ENCODE data around the gene SLC18A3.

GRCh38 chr10:49615721-49616120 is 5.6 kb downstream of the SLC18A3 start:
- TF ChIP-seq POLR2A (IDR thresholded peaks at IDR 0.05; ENCODE audit: low read length) (no peak), GATA1 (IDR thresholded peaks at IDR 0.05; ENCODE audit: low read depth, low read length) (no peak)
